Mesodermal cell (in vitro differentiated cells): ENCODE measurements around the gene AGBL4.
"Not testable (repeated sequence)": the region's sequence is repeated elsewhere in the genome, so short reads cannot be mapped to it uniquely, and the experiment has no call there.

Experiments
- H3K27ac ChIP-seq: 2 replicates; pipeline ENCODE4 v1.7.0; 2013; ENCODE audit warnings: mild to moderate bottlenecking, low read depth, low read length, moderate library complexity; ENCODE audit not compliant: severe bottlenecking
- H3K36me3 ChIP-seq: 2 replicates; pipeline ENCODE4 v1.7.1; 2013; ENCODE audit warnings: mild to moderate bottlenecking, low read length, moderate library complexity; ENCODE audit not compliant: control insufficient read depth, insufficient read depth
- H3K4me1 ChIP-seq: one replicate; pipeline ENCODE4 v1.7.1; 2013; ENCODE audit warnings: mild to moderate bottlenecking, low read length; ENCODE audit not compliant: insufficient read depth, control insufficient read depth, poor library complexity, severe bottlenecking
- H3K4me3 ChIP-seq: 2 replicates; pipeline ENCODE4 v1.7.0; 2013; ENCODE audit warnings: low read length, control low read depth, mild to moderate bottlenecking; ENCODE audit not compliant: insufficient read depth, poor library complexity, severe bottlenecking; ENCODE audit errors: extremely low read depth
- H3K9me3 ChIP-seq: 2 replicates; pipeline ENCODE4 v1.7.1; 2013; ENCODE audit warnings: mild to moderate bottlenecking, low read length, moderate library complexity; ENCODE audit not compliant: control insufficient read depth
- WGBS, 2 experiments: methylation state at CpG; one replicate each; pipeline ENCODE4 v1.1.5; 2013; ENCODE audit warnings: missing lambda C conversion rate in 2 of 2; ENCODE audit not compliant: insufficient coverage in 2 of 2; 5-methylcytosine and 5-hydroxymethylcytosine counted together

Gene AGBL4

GRCh38 chr1:49050041-49050440 lies 973.7 kb downstream of the AGBL4 start:
- H3K27ac ChIP-seq: no peak overlapping the region
- 55 to 57% methylated on average over 2 to 3 of the region's 4 CpGs for WGBS, 2 experiments
- no peak overlapping the region for H3K4me3 ChIP-seq
- H3K4me1 ChIP-seq: no peaks in the 10 kb centered on the region
- H3K36me3 ChIP-seq: no peaks in the 10 kb centered on the region
- H3K9me3 ChIP-seq: no peaks in the 10 kb centered on the region

GRCh38 chr1:49048188-49048587 lies 975.6 kb downstream of the AGBL4 start:
- WGBS, 2 experiments: 40 to 83% methylated on average over 1 to 2 of the region's 2 CpGs
- Histone ChIP-seq H3K36me3 (no peaks in the 10 kb centered on the region), H3K4me3 (no peak overlapping the region), H3K27ac (no peak overlapping the region), H3K4me1 (no peaks in the 10 kb centered on the region), H3K9me3 (peaks cover 8% of the 10 kb centered on the region)

GRCh38 chr1:49046305-49046704 lies 977.4 kb downstream of the AGBL4 start:
- Histone ChIP-seq H3K27ac (no peak overlapping the region), H3K9me3 (peaks cover 8% of the 10 kb centered on the region), H3K4me1 (no peaks in the 10 kb centered on the region), H3K4me3 (no peak overlapping the region), H3K36me3 (no peaks in the 10 kb centered on the region)

GRCh38 chr1:49045371-49045770 lies 978.4 kb downstream of the AGBL4 start:
- Histone ChIP-seq H3K4me1 (no peaks in the 10 kb centered on the region), H3K36me3 (no peaks in the 10 kb centered on the region), H3K4me3 (no peak overlapping the region), H3K27ac (no peak overlapping the region), H3K9me3 (peaks cover 8% of the 10 kb centered on the region)
- 53 to 81% methylated on average over 2 to 3 of the region's 7 CpGs for WGBS, 2 experiments

DNA sequence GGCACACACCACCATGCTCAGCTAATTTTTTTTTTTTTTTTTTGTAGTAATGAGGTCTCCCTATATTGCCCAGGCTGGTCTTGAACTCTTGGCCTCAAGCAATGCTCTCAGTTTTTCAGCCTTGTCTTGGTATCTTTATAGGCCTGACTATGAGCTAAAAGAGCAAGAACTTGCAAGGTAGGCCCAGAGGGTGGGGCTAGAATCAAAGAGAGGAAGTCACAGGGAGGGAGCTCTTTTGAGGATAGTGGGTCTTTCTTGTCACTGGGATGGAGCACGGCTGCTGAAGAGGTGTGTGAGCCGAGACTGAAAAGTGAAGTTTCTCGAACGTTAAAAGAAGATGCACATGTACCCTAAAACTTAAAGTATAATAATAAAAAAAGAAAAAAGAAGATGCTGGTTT lies 987.1 kb downstream of the AGBL4 start:
- 80% methylated on average over 1 of the region's 4 CpGs; no CpG with 5 or more reads in 1 of the 2 experiments for WGBS, 2 experiments
- H3K4me3 ChIP-seq: no peak overlapping the region
- H3K27ac ChIP-seq: no peak overlapping the region
- H3K4me1 ChIP-seq: no peaks in the 10 kb centered on the region
- H3K9me3 ChIP-seq: no peaks in the 10 kb centered on the region
- no peaks in the 10 kb centered on the region for H3K36me3 ChIP-seq

DNA sequence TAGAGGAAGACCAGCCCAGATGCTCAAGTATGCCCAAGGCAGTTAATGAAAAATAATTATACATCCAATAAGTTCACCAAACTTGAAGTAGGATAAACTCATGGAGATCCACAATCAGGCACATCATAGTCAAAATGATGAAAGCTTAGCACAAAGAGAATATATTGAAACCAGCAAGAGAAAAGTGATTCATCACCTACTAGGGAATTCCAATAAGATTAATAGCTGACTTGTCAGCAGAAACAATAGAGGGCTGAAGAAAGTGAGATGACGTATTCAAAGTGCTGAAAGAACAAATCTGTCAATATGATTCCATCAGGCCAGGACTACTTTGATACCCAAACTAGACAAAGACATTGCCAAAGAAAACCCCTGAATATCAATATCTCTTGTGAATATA lies 995.4 kb downstream of the AGBL4 start:
- Histone ChIP-seq H3K27ac (no peak overlapping the region), H3K36me3 (no peaks in the 10 kb centered on the region), H3K9me3 (peaks cover 13% of the 10 kb centered on the region), H3K4me3 (no peak overlapping the region), H3K4me1 (no peaks in the 10 kb centered on the region)
- WGBS, 2 experiments: 83% methylated on average over 1 of the region's 1 CpG; no CpG with 5 or more reads in 1 of the 2 experiments

DNA sequence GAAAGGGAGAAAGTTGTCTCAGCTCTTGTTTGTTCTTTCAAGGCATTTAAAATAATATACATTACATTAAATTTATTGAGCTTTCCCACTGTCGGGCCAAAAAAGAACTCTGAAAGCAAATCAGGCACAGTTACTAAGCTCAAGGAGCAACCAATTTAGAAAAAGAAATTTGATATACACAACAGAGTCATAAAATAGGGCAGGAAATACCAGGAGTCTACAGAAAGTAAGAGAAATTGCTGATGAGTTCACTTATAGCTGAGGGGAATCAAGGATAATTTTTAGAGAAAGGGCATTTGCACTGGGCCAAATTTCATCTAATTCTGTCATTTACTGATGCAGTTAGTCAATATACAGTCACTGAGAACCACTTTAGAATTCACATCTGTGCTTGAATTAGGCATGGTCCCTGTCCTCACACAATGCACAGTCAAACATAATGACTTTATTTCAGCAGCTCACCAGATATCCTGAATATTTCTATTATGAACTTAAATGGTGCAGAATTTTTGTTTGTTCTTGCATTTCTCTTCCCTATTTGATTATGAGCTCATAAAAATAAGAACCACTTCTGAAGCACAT lies 997.4 kb downstream of the AGBL4 start:
- H3K27ac ChIP-seq: no peak overlapping the region
- no CpG with 5 or more reads among the region's 1 CpG for WGBS, 2 experiments

GRCh38 chr1:49016030-49016977 lies 1007.5 kb downstream of the AGBL4 start:
- Histone ChIP-seq H3K4me3 (no peak overlapping the region), H3K36me3 (no peaks in the 10 kb centered on the region), H3K27ac (no peak overlapping the region), H3K4me1 (no peaks in the 10 kb centered on the region), H3K9me3 (peaks cover 16% of the 10 kb centered on the region)
- WGBS, 2 experiments: 56 to 62% methylated on average over 4 to 5 of the region's 5 CpGs

More for the DNA sequence above, 997.4 kb downstream of the AGBL4 start:
- Histone ChIP-seq H3K9me3 (peaks cover 13% of the 10 kb centered on the region), H3K4me1 (no peaks in the 10 kb centered on the region), H3K4me3 (no peak overlapping the region), H3K36me3 (no peaks in the 10 kb centered on the region)

DNA sequence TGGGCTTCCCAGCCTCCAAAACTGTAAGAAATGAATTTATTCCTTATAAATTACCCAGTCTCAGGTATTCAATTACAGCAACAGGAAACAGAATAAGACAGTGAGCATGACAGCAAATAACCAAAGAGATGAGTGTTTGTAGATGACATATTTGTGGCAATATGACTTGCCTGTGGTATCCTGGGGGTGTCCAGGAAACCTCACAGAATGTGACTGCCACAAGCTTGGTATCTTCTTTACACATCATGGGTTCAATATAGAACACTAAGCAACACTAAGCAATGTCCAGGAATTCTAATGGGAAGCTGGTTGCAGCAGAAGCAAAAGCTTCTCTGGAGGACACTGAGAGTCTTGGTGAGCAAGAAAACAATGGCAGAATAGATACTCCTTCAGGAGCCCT lies 1010.7 kb downstream of the AGBL4 start:
- Histone ChIP-seq H3K36me3 (no peaks in the 10 kb centered on the region), H3K27ac (no peak overlapping the region), H3K4me3 (no peak overlapping the region), H3K4me1 (no peaks in the 10 kb centered on the region), H3K9me3 (peaks cover 7% of the 10 kb centered on the region)

DNA sequence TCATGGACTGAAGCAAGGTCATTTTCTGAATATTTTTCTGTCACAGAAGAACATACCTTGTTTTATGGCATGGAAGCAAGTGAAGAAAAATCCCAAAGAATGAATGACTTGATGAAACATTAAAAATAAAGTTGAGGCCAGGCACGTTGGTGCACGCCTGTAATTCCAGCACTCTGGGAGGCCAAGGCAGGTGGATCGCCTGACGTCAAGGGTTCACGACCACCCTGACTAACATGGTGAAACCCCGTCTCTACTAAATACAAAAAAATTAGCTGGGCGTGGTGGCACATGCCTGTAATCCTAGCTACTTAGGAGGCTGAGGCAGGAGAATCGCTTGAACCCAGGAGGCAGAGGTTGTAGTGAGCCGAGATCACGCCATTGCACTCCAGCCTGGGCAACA lies 1020.8 kb downstream of the AGBL4 start:
- not testable (repeated sequence) for H3K4me1 ChIP-seq, H3K9me3 ChIP-seq, H3K27ac ChIP-seq, H3K36me3 ChIP-seq, H3K4me3 ChIP-seq
- WGBS, 2 experiments: 89 to 93% methylated on average over 4 to 5 of the region's 10 CpGs

- Histone ChIP-seq H3K4me3 (no peak overlapping the region), H3K27ac (no peak overlapping the region), H3K4me1 (no peaks in the 10 kb centered on the region), H3K9me3 (no peaks in the 10 kb centered on the region), H3K36me3 (no peaks in the 10 kb centered on the region)
- WGBS, 2 experiments: 31 to 46% methylated on average over 2 of the region's 3 CpGs
Observed at GRCh38 chr1:48999321-48999720, 1024.4 kb downstream of the AGBL4 start.
